GM19023 (cell line): ENCODE data around the gene C10orf62.
"Not testable (repeated sequence)": the region's sequence is repeated elsewhere in the genome, so short reads cannot be mapped to it uniquely, and the experiment has no call there.

Experiments
- ATAC-seq: cut with Tn5 transposase; IDR thresholded peaks from one replicate; pipeline ENCODE4 v1.9.1; 2021; ENCODE audit warnings: mild to moderate bottlenecking, moderate library complexity; ENCODE audit not compliant: unreplicated experiment

Gene C10orf62

GRCh38 chr10:97564776-97565175, 24.7 kb upstream of the C10orf62 start:
- no peak for ATAC-seq

- no peak for ATAC-seq
Observed at GRCh38 chr10:97566336-97566996, 23.1 kb upstream of the C10orf62 start.

GRCh38 chr10:97567891-97568290, 21.6 kb upstream of the C10orf62 start:
- ATAC-seq: no peak

- no peak for ATAC-seq
Observed at GRCh38 chr10:97570146-97570788, 19.3 kb upstream of the C10orf62 start.

- no peak for ATAC-seq
Observed at GRCh38 chr10:97570789-97571471, 18.6 kb upstream of the C10orf62 start.

GRCh38 chr10:97571622-97572021, 17.9 kb upstream of the C10orf62 start:
- no peak for ATAC-seq

- no peak for ATAC-seq
Observed at GRCh38 chr10:97572214-97572989, 17.1 kb upstream of the C10orf62 start, which contains the start of gene ANKRD2. Gene ANKRD2, plus strand, starts transcription at chr10:97572779. Its CDS starts 10 bp downstream, at chr10:97572789.

- ATAC-seq: no peak
Observed at GRCh38 chr10:97573021-97573420, 16.5 kb upstream of the C10orf62 start.

GRCh38 chr10:97573672-97574071, 15.8 kb upstream of the C10orf62 start:
- ATAC-seq: no peak

- no peak for ATAC-seq
Observed at GRCh38 chr10:97574374-97575126, 15.0 kb upstream of the C10orf62 start.

- ATAC-seq: no peak
Observed at GRCh38 chr10:97575127-97575668, 14.3 kb upstream of the C10orf62 start.

- not testable (repeated sequence) for ATAC-seq
Observed at GRCh38 chr10:97576487-97576886, 13.0 kb upstream of the C10orf62 start.

GRCh38 chr10:97577701-97578100, 11.8 kb upstream of the C10orf62 start:
- no peak for ATAC-seq

- ATAC-seq: no peak
Observed at GRCh38 chr10:97578171-97578844, 11.2 kb upstream of the C10orf62 start.

GRCh38 chr10:97580421-97581367, 8.8 kb upstream of the C10orf62 start:
- ATAC-seq: no peak

- no peak for ATAC-seq
Observed at GRCh38 chr10:97582169-97582568, 7.4 kb upstream of the C10orf62 start.

- ATAC-seq: no peak
Observed at GRCh38 chr10:97583476-97583875, 6.0 kb upstream of the C10orf62 start.

GRCh38 chr10:97584060-97584797, 5.3 kb upstream of the C10orf62 start, which contains the start of gene HOGA1:
Gene HOGA1, plus strand, starts transcription at chr10:97584389. Its CDS starts 315 bp downstream, at chr10:97584704.
- ATAC-seq: no peak
